Stimulated activated naive CD8-positive, alpha-beta T cell treated with anti-CD3 and anti-CD28 coated beads, Interleukin-15, amount 100 ng/mL, for 72 hours (primary cell): ENCODE measurements around the gene GPR137B.
"Not testable (repeated sequence)": the region's sequence is repeated elsewhere in the genome, so short reads cannot be mapped to it uniquely, and the experiment has no call there.

Source experiments
- ATAC-seq: fragments of 150-1000 bp; cut with Tn5 transposase; 2 replicates; pipeline ENCODE4 v1.10.0; 2021; ENCODE audit warnings: mild to moderate bottlenecking, moderate library complexity
- DNase-seq, 2 donors: peaks; one replicate each; pipeline ENCODE4 v3.0.0; 2021 to 2022
- H3K27ac Mint-ChIP-seq, 2 donors: one replicate each; pipeline ENCODE4 v1.8.0; 2022; ENCODE audit warnings: mild to moderate bottlenecking in 2 of 2, mixed read lengths in 2 of 2, moderate library complexity in 2 of 2
- H3K27me3 Mint-ChIP-seq: one replicate; pipeline ENCODE4 v1.8.0; 2022; ENCODE audit warnings: mixed read lengths
- H3K4me1 Mint-ChIP-seq: one replicate; pipeline ENCODE4 v1.8.0; 2022; ENCODE audit warnings: mild to moderate bottlenecking, mixed read lengths
- H3K4me3 Mint-ChIP-seq, 2 donors: one replicate each; pipeline ENCODE4 v1.8.0; 2022; ENCODE audit warnings: mild to moderate bottlenecking in 2 of 2, mixed read lengths in 2 of 2, moderate library complexity in 1 of 2
- H3K9me3 Mint-ChIP-seq, 2 donors: one replicate each; pipeline ENCODE4 v1.8.0; 2022; ENCODE audit warnings: mixed read lengths in 2 of 2

Gene GPR137B

DNA sequence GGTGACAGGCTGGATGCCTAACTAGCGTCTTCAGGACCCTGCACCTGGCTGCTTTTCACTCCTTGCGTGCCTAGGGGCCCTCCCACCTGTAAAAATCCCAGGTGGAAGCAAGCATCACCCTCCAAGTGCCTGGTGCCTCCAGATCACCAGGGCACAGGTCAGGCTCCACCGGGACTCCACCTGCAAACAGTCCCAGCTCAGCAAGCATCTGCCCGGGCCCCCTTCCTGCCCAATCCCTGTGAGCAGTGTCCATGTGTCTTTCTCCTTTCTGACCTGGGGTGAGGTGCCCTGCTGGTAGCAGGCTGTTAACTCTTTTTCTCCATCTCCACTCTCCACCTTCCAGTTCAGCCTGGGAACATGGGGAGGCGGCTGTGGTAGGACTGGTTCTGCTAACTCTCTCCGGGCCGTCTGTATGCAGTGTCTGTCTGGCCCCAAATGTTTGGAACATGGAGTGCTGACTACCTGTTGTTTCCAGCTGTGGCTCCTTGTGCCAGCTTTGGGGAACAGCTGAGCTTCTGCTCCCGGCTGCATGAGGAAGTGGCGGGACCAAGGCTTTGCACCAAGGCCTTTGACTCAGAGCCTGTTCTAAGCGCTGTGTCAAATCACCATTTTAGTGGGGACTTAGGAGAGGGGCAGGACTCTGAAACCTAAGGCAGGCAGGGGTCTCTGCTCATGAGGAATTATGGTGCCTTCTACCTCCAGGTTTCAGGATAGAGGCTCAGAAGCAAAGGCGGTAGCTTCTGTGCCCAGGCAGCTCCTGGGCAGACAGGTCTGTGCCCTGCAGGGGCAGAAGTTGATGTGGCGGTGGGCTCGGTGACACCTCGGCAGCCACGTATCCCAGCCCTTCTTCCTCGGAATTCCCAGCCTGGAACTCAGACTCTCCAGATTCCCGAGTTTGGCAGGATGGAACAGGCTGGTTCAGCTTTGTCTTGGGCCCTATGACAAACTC lies 5.5 kb downstream of the GPR137B start:
- ATAC-seq = no peak
- Mint-ChIP-seq H3K27ac (no peak overlapping the region), H3K4me3 (no peak overlapping the region), H3K9me3 (no peaks in the 10 kb centered on the region), H3K27me3 (no peaks in the 10 kb centered on the region), H3K4me1 (peaks cover 56% of the 10 kb centered on the region)
- DNase-seq = no peak

- Mint-ChIP-seq H3K27me3 (no peaks in the 10 kb centered on the region), H3K4me1 (peaks cover 53% of the 10 kb centered on the region), H3K4me3 (no peak overlapping the region), H3K27ac (no peak overlapping the region), H3K9me3 (no peaks in the 10 kb centered on the region)
- DNase-seq (no peak), ATAC-seq (no peak)
Measured at GRCh38 chr1:236148470-236148845, 6.1 kb downstream of the GPR137B start.

GRCh38 chr1:236149003-236149595 lies 6.8 kb downstream of the GPR137B start:
- DNase-seq (no peak), ATAC-seq (no peak)
- Mint-ChIP-seq H3K4me3 (no peak overlapping the region), H3K27me3 (no peaks in the 10 kb centered on the region), H3K9me3 (no peaks in the 10 kb centered on the region), H3K27ac (peak overlapping the region in 1 of 2 donors; percentile 38), H3K4me1 (peaks cover 47% of the 10 kb centered on the region)

- Mint-ChIP-seq H3K4me3 (no peak overlapping the region), H3K4me1 (peaks cover 44% of the 10 kb centered on the region), H3K27me3 (no peaks in the 10 kb centered on the region), H3K9me3 (no peaks in the 10 kb centered on the region), H3K27ac (no peak overlapping the region)
- ATAC-seq (peak; percentile 6), DNase-seq (no peak)
Measured at GRCh38 chr1:236149696-236150228, 7.4 kb downstream of the GPR137B start.

GRCh38 chr1:236150311-236150955 lies 8.1 kb downstream of the GPR137B start:
- Mint-ChIP-seq H3K4me1 (peaks cover 48% of the 10 kb centered on the region), H3K27ac (no peak overlapping the region), H3K4me3 (no peak overlapping the region), H3K27me3 (no peaks in the 10 kb centered on the region), H3K9me3 (no peaks in the 10 kb centered on the region)
- no peak for DNase-seq
- no peak for ATAC-seq

DNA sequence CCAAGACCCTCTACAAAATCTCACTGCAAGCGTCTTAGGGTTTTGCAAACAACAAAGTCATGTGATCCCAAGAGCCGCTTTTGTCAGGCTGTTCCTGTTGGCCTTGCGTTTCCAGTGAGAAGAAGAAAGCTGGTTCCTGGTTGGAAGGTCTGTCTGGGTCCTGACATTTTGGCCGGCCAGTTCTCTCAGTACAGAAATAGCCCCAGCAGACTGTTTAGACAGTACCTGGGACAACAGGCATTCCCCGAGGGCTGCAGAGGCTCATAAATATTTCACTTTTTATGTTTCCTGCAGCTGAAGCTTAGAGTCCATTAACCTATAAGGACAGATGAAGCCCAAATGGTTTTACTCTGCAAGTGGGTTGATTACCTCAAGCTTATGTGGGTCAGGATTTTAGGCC lies 8.6 kb downstream of the GPR137B start:
- no peak for DNase-seq
- H3K4me3 Mint-ChIP-seq = no peak overlapping the region
- H3K27me3 Mint-ChIP-seq = no peaks in the 10 kb centered on the region
- H3K27ac Mint-ChIP-seq = no peak overlapping the region
- ATAC-seq = no peak
- H3K4me1 Mint-ChIP-seq = peaks cover 52% of the 10 kb centered on the region
- H3K9me3 Mint-ChIP-seq = no peaks in the 10 kb centered on the region

GRCh38 chr1:236151739-236152424 lies 9.5 kb downstream of the GPR137B start:
- Mint-ChIP-seq H3K4me1 (peaks cover 54% of the 10 kb centered on the region), H3K9me3 (no peaks in the 10 kb centered on the region), H3K27ac (peak overlapping the region in 1 of 2 donors; percentile 45), H3K27me3 (no peaks in the 10 kb centered on the region), H3K4me3 (no peak overlapping the region)
- no peak for DNase-seq
- no peak for ATAC-seq

DNA sequence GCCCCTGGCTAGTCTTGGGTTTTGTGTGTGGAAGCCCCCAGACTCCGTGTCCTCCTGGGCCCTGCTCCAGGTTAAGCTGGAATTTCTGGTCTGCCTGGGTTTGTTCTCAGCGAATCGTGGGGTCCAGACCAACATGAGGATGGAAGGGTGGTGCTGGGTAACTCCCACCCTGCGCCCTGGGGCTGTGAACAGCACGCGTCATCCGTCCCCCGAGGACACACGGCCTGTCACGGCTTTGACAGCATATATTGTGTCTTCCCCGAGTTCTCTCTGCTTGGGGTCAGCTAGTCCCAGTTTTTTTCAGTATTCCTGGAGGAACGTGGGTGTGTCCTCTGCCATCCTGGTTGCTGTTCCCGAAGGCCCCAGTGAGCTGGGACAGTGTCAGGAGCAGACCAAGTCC lies 11.8 kb downstream of the GPR137B start:
- H3K4me3 Mint-ChIP-seq = no peak overlapping the region
- peaks cover 32% of the 10 kb centered on the region for H3K4me1 Mint-ChIP-seq
- no peak overlapping the region for H3K27ac Mint-ChIP-seq
- DNase-seq (no peak), ATAC-seq (no peak)
- H3K27me3 Mint-ChIP-seq = no peaks in the 10 kb centered on the region
- H3K9me3 Mint-ChIP-seq = no peaks in the 10 kb centered on the region

DNA sequence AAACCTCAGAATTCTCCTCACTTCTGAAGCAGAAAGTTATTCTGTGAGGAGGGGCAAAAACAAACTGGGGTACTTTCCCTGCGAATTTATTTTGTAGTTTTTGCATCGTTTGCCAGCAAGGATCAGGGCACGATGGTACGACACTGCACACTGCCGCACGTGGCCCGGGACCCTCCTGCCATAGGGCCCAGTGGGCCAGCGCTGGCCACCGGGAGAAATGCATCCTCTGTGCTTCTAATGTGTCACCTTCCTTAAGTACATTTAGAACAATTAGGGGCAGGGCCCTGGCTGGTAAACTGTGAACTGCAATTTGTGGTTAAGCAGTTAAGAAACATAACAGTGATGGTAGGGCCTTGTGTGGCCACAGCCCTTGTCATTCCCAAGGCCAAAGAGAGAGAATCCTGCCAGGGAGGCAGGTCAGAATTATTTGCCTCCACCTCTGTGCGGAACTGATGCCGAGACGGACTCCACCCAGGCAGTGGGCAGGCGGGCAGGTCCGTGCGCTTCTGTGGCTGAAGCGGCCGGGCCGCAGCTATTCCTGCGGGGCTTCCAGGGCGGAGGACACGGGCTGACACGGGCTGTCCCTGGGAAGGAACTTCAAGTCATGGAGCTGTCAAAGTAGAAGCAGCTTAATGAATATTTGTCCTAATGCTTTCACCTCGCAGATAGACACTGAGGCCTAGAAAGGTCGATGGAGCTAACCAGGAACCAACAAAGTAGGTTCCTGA lies 12.5 kb downstream of the GPR137B start:
- Mint-ChIP-seq H3K9me3 (no peaks in the 10 kb centered on the region), H3K27ac (no peak overlapping the region), H3K4me3 (no peak overlapping the region), H3K4me1 (peaks cover 28% of the 10 kb centered on the region), H3K27me3 (no peaks in the 10 kb centered on the region)
- no peak for DNase-seq
- ATAC-seq = no peak

DNA sequence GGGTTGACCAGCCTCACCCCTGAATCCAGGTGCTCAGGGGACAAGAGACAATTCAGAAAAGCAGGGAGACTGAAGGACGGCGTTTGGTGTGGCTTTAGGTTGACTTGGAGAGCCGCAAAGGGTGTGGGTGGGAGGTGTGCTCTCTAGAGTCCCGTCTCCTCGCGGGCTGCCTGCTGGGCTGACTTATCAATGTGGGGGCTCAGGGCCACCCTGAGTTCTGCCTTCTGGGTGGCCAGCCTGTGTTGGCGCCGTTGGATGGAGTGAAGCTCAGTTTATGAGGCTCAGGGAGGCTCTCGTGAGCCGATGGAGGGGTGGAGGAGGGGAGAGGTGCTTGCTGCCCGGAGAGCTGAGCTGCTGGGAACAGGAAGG lies 13.0 kb downstream of the GPR137B start:
- H3K27ac Mint-ChIP-seq = no peak overlapping the region
- H3K4me1 Mint-ChIP-seq = peaks cover 29% of the 10 kb centered on the region

GRCh38 chr1:236155841-236156503 lies 13.6 kb downstream of the GPR137B start:
- no peak for ATAC-seq
- Mint-ChIP-seq H3K4me1 (peaks cover 34% of the 10 kb centered on the region), H3K4me3 (no peak overlapping the region), H3K27me3 (no peaks in the 10 kb centered on the region), H3K27ac (peak overlapping the region in 1 of 2 donors; percentile 57), H3K9me3 (peaks cover 7 to 9% of the 10 kb centered on the region in 2 donors)
- DNase-seq = no peak

More for the DNA sequence above, 13.0 kb downstream of the GPR137B start:
- no peak for ATAC-seq
- no peak overlapping the region for H3K4me3 Mint-ChIP-seq
- DNase-seq = no peak
- H3K9me3 Mint-ChIP-seq = peaks cover 1 to 3% of the 10 kb centered on the region in 2 donors
- no peaks in the 10 kb centered on the region for H3K27me3 Mint-ChIP-seq

- DNase-seq (peak in 1 of 2 donors; percentile 31), ATAC-seq (peak; percentile 76)
- Mint-ChIP-seq H3K4me1 (peaks cover 34% of the 10 kb centered on the region), H3K27ac (no peak overlapping the region), H3K9me3 (peaks cover 14 to 15% of the 10 kb centered on the region in 2 donors), H3K27me3 (no peaks in the 10 kb centered on the region), H3K4me3 (no peak overlapping the region)
Measured at GRCh38 chr1:236156512-236157208, 14.3 kb downstream of the GPR137B start.

GRCh38 chr1:236158072-236158471 lies 15.7 kb downstream of the GPR137B start:
- ATAC-seq, H3K27me3 Mint-ChIP-seq, H3K27ac Mint-ChIP-seq, DNase-seq, H3K4me3 Mint-ChIP-seq: not testable (repeated sequence)
- Mint-ChIP-seq H3K4me1 (peaks cover 34% of the 10 kb centered on the region), H3K9me3 (peaks cover 19 to 20% of the 10 kb centered on the region in 2 donors)

DNA sequence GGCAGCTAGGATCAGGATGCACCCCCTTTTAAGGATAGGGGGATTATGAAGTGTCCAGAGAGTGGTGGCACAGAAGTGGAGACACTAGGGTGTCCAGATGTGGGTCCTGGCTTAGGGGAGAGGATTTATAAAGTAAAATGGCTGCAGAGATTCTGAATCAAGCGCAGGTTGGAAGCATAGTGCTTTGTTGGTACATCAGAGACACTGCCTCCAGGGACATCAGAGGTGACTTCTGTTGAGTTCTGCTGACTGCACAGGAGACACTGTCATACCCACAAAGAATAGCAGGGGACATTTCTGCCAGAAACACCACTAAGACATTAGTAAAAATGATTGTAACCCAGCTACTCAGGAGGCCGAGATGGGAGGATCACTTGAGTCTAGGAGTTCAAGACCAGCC lies 16.4 kb downstream of the GPR137B start:
- H3K4me3 Mint-ChIP-seq = no peak overlapping the region
- peaks cover 19 to 20% of the 10 kb centered on the region in 2 donors for H3K9me3 Mint-ChIP-seq
- DNase-seq = no peak
- no peak overlapping the region for H3K27ac Mint-ChIP-seq
- H3K27me3 Mint-ChIP-seq = no peaks in the 10 kb centered on the region
- ATAC-seq = no peak
- peaks cover 41% of the 10 kb centered on the region for H3K4me1 Mint-ChIP-seq
